GM19468 (cell line): ENCODE data around the gene C10orf95.
"Not testable (repeated sequence)": the region's sequence is repeated elsewhere in the genome, so short reads cannot be mapped to it uniquely, and the experiment has no call there.

Experiments
- ATAC-seq: cut with Tn5 transposase; IDR thresholded peaks from one replicate; pipeline ENCODE4 v1.9.1; 2021; ENCODE audit warnings: mild to moderate bottlenecking, moderate library complexity, moderate number of reproducible peaks; ENCODE audit not compliant: unreplicated experiment; ENCODE audit errors: extremely low read depth

Gene C10orf95, protein sequence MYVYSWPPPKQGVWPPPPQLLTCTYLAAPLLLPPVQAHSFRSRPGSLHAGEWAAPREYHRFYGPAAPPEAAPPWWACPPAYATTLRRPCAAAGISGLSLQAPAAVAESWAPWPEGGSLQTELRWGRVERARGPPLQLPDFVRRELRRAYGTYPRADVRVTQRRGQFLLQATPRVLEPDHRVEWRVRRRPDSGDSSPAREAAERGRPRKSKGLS

DNA sequence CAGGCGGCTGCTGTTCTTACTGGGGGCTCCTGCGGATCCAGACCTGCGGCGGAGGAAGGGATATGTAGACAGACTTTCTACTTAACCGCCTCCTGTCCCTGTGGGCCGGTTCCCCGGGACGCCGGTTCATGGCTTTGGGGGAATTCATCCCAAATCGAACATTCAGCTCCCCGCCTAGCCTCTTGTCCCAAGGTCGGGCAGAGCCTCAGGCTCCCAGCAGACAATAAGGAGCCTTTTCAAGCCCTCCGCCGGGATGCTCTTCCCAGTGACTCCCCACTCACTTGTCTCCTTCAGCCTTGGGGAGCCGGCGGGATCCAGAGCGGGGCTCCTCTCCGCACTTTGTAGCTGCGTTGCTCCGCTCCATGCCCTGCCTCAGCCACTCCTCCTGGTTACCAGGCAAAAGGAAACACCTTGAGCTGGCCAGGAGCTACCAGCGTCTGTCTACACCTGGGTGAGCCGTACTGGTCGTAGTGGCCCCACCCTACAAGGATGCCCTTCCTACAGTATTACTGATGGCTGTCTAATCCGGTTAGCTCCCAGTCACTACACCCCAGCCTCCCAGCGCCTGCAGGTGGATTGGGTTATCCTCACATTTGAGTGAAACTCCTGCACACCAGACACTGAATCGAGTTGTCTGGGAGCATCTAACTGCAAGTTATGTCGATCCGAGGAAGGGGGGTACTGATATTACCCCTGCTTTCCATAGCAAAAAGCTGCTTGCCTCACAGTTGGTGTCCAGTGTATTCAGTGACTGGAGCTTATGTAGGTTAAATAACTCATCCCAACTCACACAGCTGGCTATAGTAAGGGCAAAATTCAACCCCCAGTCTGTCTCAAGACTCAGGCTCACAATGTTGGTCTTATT lies at the start of gene C10orf95:
Gene C10orf95 (minus strand): TSS at position 439 of the 865 bp plus-strand sequence. CDS start 450 bp downstream, outside the sequence.
- ATAC-seq: no peak

- ATAC-seq: not testable (repeated sequence)
Observed at GRCh38 chr10:102500686-102501085, 49.3 kb upstream of the C10orf95 start.

DNA sequence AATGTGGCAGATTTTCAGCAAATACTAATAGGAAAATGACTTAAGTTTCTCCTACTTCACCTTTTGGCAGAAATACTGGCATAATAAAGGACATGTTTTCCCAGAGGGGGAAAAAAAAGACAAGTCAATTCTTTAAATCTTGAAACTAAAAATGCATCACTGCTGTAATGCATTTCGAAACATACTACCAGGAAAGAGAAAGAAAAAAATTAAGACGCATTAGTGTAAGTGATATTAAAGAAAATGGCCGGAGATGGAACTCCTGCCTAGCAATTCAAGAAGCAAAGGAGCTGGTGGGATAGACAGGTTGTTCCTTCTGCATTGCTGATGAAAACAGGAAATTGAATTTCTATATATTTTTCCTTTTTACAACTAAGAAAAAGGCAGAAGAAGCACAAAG lies 48.0 kb upstream of the C10orf95 start:
- ATAC-seq: no peak

- no peak for ATAC-seq
Observed at GRCh38 chr10:102497545-102497944, 46.2 kb upstream of the C10orf95 start.

DNA sequence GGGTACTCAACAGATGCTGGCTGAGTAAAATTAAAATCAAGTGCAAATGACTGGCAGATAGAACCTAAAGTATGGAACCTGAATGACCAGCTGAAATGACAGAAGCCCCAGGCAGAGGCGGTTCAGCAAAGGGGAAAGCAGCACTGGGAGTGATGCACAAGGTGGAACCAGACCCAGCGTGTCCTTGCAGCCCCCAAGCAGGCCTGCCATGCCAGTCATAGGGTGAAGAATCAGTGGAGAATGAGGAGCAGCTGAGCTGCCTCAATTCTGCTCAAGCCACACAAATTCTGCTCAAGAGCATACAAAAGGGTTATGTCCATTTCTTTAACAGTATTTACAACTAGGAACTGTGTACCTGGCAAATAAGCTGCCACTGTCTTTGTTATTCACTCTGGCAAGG lies 42.4 kb upstream of the C10orf95 start:
- ATAC-seq: no peak

DNA sequence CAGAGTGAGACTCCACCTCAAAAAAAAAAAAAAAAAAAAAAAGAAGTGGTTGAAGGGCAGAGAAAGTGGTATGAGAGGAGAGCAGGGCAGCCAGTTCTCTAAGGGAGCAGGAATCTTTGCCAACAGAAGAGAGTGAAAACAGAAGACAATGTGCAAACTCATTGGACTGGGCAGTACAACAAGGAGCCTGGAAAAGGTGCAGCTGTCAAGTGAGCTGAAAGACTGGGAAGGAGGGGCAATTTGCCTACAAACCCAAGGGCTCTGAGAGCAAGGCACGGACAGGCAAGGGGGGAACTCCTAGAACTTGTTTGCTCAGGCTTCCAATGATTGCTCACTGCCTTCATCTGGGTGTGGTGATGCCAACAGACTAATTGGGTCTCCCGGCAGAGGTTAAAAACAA lies 41.6 kb upstream of the C10orf95 start:
- ATAC-seq: no peak

- ATAC-seq: no peak
Observed at GRCh38 chr10:102492344-102492939, 41.1 kb upstream of the C10orf95 start.

- no peak for ATAC-seq
Observed at GRCh38 chr10:102491136-102491535, 39.8 kb upstream of the C10orf95 start.

GRCh38 chr10:102485093-102485784 lies 33.9 kb upstream of the C10orf95 start:
- no peak for ATAC-seq

- no peak for ATAC-seq
Observed at GRCh38 chr10:102484021-102484420, 32.7 kb upstream of the C10orf95 start.

- no peak for ATAC-seq
Observed at GRCh38 chr10:102480396-102480795, 29.1 kb upstream of the C10orf95 start.

- ATAC-seq: no peak
Observed at GRCh38 chr10:102479651-102480050, 28.3 kb upstream of the C10orf95 start.

- ATAC-seq: no peak
Observed at GRCh38 chr10:102476466-102477141, 25.3 kb upstream of the C10orf95 start.

DNA sequence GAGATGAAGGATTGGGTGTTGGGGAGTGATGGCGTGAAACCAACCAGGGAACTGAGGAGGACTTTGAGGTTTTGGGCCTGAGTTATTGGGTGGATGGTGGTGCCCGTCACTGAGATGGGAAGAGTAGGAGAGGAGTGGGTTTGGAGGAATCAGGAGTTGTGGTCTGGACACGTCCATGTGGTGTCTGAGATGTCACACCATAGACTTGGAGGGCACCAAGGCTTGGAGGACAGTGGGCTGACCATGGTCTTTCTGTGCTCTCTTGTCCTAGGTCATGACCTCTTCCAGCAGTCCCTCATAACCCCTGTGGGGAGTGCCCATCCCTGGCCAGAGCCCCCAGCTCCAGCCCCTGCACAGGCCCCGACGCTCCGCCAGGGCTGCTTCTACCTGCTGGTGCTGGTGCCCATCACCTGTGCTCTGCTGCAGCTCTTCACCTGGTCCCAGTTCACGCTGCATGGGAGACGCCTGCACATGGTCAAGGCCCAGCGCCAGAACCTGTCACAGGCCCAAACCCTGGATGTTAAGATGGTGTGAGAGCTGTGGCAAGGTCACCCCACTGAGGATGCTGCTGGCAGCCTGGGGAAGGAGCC lies 24.2 kb upstream of the C10orf95 start:
- ATAC-seq: no peak

GRCh38 chr10:102473445-102474331 lies 22.3 kb upstream of the C10orf95 start:
- ATAC-seq: no peak

- no peak for ATAC-seq
Observed at GRCh38 chr10:102470579-102471546, 19.5 kb upstream of the C10orf95 start.

- no peak for ATAC-seq
Observed at GRCh38 chr10:102468683-102469082, 17.3 kb upstream of the C10orf95 start.
